ENCODE data around the gene UNG.

The UNG gene

DNA sequence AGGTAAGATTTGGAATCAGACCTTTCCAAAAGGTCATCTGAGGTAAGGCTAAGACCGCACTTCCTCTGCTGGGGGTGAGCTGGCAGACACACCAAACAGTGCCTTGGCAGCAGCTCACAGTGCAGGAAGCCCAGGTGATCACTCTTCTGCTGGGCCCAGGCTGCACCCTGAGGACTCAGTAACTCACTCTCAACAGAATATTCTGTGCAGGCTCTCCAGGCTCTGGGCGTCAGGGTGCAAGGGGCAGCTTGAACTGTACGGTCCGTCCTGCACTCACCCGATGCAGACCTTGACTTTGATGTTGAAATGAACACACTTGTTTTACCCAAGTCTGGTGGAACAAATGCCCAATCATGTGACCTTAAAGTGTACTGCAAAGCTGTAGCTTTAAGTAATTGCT, 10.1 kb upstream of the UNG start:
- Histone ChIP-seq H3K9me3 (ENCODE audit: severe bottlenecking) (no peaks in the 10 kb centered on the region), H3K4me1 (ENCODE audit: insufficient read depth, poor library complexity, severe bottlenecking) (peaks cover 8% of the 10 kb centered on the region), H3K27ac (ENCODE audit: poor library complexity, severe bottlenecking) (no peak overlapping the region), H3K4me3 (ENCODE audit: severe bottlenecking) (no peak overlapping the region), H3K27me3 (ENCODE audit: insufficient read depth, poor library complexity, severe bottlenecking) (no peaks in the 10 kb centered on the region), H3K36me3 (ENCODE audit: low read depth) (peaks cover 74% of the 10 kb centered on the region)
- 0 out of 3 replicates have a peak, but pooled peaks have one; percentile 51 for ATAC-seq (ENCODE audit: low read depth)
- no peak for DNase-seq (ENCODE audit: low spot score)
- TF ChIP-seq, protein P1, sequence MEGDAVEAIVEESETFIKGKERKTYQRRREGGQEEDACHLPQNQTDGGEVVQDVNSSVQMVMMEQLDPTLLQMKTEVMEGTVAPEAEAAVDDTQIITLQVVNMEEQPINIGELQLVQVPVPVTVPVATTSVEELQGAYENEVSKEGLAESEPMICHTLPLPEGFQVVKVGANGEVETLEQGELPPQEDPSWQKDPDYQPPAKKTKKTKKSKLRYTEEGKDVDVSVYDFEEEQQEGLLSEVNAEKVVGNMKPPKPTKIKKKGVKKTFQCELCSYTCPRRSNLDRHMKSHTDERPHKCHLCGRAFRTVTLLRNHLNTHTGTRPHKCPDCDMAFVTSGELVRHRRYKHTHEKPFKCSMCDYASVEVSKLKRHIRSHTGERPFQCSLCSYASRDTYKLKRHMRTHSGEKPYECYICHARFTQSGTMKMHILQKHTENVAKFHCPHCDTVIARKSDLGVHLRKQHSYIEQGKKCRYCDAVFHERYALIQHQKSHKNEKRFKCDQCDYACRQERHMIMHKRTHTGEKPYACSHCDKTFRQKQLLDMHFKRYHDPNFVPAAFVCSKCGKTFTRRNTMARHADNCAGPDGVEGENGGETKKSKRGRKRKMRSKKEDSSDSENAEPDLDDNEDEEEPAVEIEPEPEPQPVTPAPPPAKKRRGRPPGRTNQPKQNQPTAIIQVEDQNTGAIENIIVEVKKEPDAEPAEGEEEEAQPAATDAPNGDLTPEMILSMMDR (IDR thresholded peaks at IDR 0.05; ENCODE audit: poor library complexity, severe bottlenecking) = no peak

GRCh38 chr12:109088818-109089217, 8.6 kb upstream of the UNG start:
- TF ChIP-seq, protein P1 (IDR thresholded peaks at IDR 0.05; ENCODE audit: poor library complexity, severe bottlenecking) = no peak
- Histone ChIP-seq H3K4me3 (ENCODE audit: severe bottlenecking) (no peak overlapping the region), H3K36me3 (ENCODE audit: low read depth) (peaks cover 69% of the 10 kb centered on the region), H3K27me3 (ENCODE audit: insufficient read depth, poor library complexity, severe bottlenecking) (no peaks in the 10 kb centered on the region), H3K4me1 (ENCODE audit: insufficient read depth, poor library complexity, severe bottlenecking) (peaks cover 9% of the 10 kb centered on the region), H3K27ac (ENCODE audit: poor library complexity, severe bottlenecking) (no peak overlapping the region), H3K9me3 (ENCODE audit: severe bottlenecking) (no peaks in the 10 kb centered on the region)
- DNase-seq (ENCODE audit: low spot score) (no peak), ATAC-seq (ENCODE audit: low read depth) (no peak)

DNA sequence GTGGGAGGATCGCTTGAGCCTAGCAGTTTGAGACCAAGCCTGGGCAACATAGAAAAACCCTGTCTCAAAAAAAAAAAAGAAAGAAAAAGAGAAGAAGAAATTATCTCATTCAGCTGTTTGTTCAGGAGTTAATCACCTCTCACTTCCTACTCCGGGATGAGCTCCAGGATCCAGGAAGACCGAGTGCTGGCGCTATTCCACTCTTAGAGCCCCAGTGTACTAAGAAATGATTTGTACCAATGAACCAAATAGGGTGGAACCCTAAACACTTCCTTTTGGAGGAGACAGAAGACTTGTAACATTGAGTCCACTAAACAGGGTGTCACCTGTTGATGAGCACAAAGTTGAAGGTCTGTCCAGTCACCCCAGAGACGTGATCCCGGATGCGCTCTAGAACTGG, 7.7 kb upstream of the UNG start:
- no peak for ATAC-seq (ENCODE audit: low read depth)

DNA sequence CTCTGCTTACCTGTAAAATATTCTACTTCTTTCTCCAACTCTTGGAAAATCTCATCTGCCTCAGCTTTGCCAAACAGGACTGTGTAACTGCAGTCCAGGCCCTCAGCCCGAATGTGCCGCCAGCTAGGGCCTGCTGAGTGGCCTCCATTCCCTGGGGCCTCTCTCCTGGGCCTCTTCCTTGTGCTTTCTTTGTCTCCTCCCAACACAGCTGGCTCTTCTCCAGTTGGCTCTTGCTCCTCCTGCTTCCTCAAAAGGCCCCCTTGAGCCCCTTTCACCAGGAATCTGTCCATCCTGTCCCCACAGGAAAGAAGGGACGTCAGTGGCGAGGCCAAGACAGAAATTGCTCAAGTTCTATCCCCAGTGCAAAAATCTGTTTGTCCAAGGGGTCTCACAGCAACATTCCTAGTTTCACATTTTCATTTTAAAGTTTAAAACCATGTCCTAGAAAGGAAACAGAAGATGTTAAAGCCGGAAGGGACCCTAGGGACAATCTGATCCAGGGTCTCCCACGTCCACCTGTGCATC, 4.8 kb upstream of the UNG start:
- Histone ChIP-seq H3K4me1 (ENCODE audit: insufficient read depth, poor library complexity, severe bottlenecking) (peaks cover 9% of the 10 kb centered on the region), H3K4me3 (ENCODE audit: severe bottlenecking) (peak overlapping the region; percentile 32), H3K27me3 (ENCODE audit: insufficient read depth, poor library complexity, severe bottlenecking) (no peaks in the 10 kb centered on the region), H3K9me3 (ENCODE audit: severe bottlenecking) (no peaks in the 10 kb centered on the region), H3K27ac (ENCODE audit: poor library complexity, severe bottlenecking) (peak overlapping the region; percentile 5), H3K36me3 (ENCODE audit: low read depth) (peaks cover 47% of the 10 kb centered on the region)
- TF ChIP-seq, protein P1 (IDR thresholded peaks at IDR 0.05; ENCODE audit: poor library complexity, severe bottlenecking) = no peak
- DNase-seq (ENCODE audit: low spot score) (no peak), ATAC-seq (ENCODE audit: low read depth) (no peak)

More for the DNA sequence above, 7.7 kb upstream of the UNG start:
- Histone ChIP-seq H3K27ac (ENCODE audit: poor library complexity, severe bottlenecking) (no peak overlapping the region), H3K4me1 (ENCODE audit: insufficient read depth, poor library complexity, severe bottlenecking) (peaks cover 9% of the 10 kb centered on the region), H3K4me3 (ENCODE audit: severe bottlenecking) (no peak overlapping the region), H3K27me3 (ENCODE audit: insufficient read depth, poor library complexity, severe bottlenecking) (no peaks in the 10 kb centered on the region), H3K9me3 (ENCODE audit: severe bottlenecking) (no peaks in the 10 kb centered on the region), H3K36me3 (ENCODE audit: low read depth) (peaks cover 67% of the 10 kb centered on the region)
- TF ChIP-seq, protein P1 (IDR thresholded peaks at IDR 0.05; ENCODE audit: poor library complexity, severe bottlenecking) = no peak
- no peak for DNase-seq (ENCODE audit: low spot score)
